IMR-90 (cell line): ENCODE data around the gene TSPEAR.

Experiments used
- BHLHE40 ChIP-seq: fragments of 150-350 bp; IDR thresholded peaks from 2 replicates; pipeline ENCODE4 v1.6.1; 2016; ENCODE audit warnings: mild to moderate bottlenecking, low read depth, low read length
- CEBPB ChIP-seq: IDR thresholded peaks from 2 replicates; pipeline ENCODE4 v1.6.1; 2012; ENCODE audit warnings: low read depth, low read length, improper control_type of control experiment
- FOS ChIP-seq: fragments of 150-350 bp; IDR thresholded peaks from 2 replicates; pipeline ENCODE4 v1.6.1; 2016; ENCODE audit warnings: low read depth, low read length
- MXI1 ChIP-seq: IDR thresholded peaks from 2 replicates; pipeline ENCODE4 v1.6.1; 2012; ENCODE audit warnings: low read depth, mild to moderate bottlenecking, low read length, moderate library complexity, borderline replicate concordance
- NFE2L2 ChIP-seq: fragments of 150-350 bp; IDR thresholded peaks from 2 replicates; pipeline ENCODE4 v1.6.1; 2016; ENCODE audit warnings: low read depth, mild to moderate bottlenecking, low read length
- POLR2A ChIP-seq: IDR thresholded peaks from 2 replicates; pipeline ENCODE4 v1.6.1; 2012; ENCODE audit warnings: mild to moderate bottlenecking, low read depth, low read length
- RAD21 ChIP-seq: IDR thresholded peaks from 2 replicates; pipeline ENCODE4 v1.6.1; 2012; ENCODE audit warnings: low read length, improper control_type of control experiment
- RCOR1 ChIP-seq: IDR thresholded peaks from 2 replicates; pipeline ENCODE4 v1.6.1; 2012; ENCODE audit warnings: mild to moderate bottlenecking, low read length, improper control_type of control experiment; ENCODE audit not compliant: insufficient replicate concordance
- RFX5 ChIP-seq: IDR thresholded peaks from 2 replicates; pipeline ENCODE4 v1.8.0; 2012; ENCODE audit warnings: low read depth, mild to moderate bottlenecking, low read length, moderate library complexity
- SMC3 ChIP-seq: fragments of 150-350 bp; IDR thresholded peaks from 2 replicates; pipeline ENCODE4 v1.6.1; 2016; ENCODE audit warnings: low read depth, mild to moderate bottlenecking, antibody characterized with exemption, low read length, moderate library complexity
- TF ChIP-seq, protein P1 (sequence below): conservative IDR thresholded peaks from 2 replicates; pipeline ENCODE4 v1.5.1; 2012; ENCODE audit warnings: mild to moderate bottlenecking, low read depth, low read length, improper control_type of control experiment
- TF ChIP-seq, protein P2 (sequence below): fragments of 150-350 bp; IDR thresholded peaks from 2 replicates; pipeline ENCODE4 v1.6.1; 2017; ENCODE audit warnings: mild to moderate bottlenecking, antibody characterized with exemption, low read length, low read depth

DNA sequence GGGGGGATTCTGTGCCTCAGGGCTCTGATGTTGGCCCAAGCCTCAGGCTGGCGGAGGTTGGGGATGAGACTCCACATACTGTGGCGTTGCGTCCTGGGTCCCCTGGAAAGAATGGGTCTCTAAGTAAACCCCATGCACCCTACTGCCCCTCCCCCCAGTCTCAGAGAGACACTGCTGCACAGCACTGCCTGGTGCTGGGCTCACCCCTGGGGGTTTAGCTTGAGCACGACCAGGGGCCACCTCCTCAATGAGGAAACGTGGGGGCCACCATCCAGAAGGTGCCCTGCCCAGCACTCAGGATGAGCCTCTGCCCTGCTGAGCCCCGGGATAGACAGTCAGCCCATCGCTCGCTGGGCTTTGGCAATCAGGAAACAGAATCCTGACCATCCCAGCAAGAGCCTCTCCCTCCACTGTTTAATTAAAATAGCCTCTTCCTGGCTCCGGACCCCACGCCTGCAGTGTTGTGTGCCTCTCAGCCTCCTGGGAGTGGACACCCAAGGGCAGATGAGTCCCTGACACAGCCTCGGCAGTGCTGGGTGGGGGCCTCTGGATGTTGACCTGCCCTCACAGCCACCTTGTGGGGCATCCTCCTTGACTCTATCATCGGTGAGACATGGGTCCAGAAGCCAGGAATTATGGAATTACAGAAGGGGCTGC, 141.4 kb downstream of the TSPEAR start:
- TF ChIP-seq, protein P1, sequence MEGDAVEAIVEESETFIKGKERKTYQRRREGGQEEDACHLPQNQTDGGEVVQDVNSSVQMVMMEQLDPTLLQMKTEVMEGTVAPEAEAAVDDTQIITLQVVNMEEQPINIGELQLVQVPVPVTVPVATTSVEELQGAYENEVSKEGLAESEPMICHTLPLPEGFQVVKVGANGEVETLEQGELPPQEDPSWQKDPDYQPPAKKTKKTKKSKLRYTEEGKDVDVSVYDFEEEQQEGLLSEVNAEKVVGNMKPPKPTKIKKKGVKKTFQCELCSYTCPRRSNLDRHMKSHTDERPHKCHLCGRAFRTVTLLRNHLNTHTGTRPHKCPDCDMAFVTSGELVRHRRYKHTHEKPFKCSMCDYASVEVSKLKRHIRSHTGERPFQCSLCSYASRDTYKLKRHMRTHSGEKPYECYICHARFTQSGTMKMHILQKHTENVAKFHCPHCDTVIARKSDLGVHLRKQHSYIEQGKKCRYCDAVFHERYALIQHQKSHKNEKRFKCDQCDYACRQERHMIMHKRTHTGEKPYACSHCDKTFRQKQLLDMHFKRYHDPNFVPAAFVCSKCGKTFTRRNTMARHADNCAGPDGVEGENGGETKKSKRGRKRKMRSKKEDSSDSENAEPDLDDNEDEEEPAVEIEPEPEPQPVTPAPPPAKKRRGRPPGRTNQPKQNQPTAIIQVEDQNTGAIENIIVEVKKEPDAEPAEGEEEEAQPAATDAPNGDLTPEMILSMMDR = no peak
- TF ChIP-seq POLR2A = no peak
- no peak for TF ChIP-seq RAD21
- TF ChIP-seq NFE2L2 = no peak
- TF ChIP-seq, protein P2, sequence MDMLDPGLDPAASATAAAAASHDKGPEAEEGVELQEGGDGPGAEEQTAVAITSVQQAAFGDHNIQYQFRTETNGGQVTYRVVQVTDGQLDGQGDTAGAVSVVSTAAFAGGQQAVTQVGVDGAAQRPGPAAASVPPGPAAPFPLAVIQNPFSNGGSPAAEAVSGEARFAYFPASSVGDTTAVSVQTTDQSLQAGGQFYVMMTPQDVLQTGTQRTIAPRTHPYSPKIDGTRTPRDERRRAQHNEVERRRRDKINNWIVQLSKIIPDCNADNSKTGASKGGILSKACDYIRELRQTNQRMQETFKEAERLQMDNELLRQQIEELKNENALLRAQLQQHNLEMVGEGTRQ = no peak
- TF ChIP-seq SMC3 = no peak
- no peak for TF ChIP-seq RCOR1
- no peak for TF ChIP-seq BHLHE40
- TF ChIP-seq FOS = no peak
- TF ChIP-seq CEBPB = no peak
- no peak for TF ChIP-seq RFX5
- TF ChIP-seq MXI1 = no peak
